Spleen (tissue), 11 donors: ENCODE data around the gene CDH9. TPM values are rescaled to one million over a fixed set of nuclear protein-coding genes. Genes with fewer than 3 reads are reported as not detected.

Experiments
- DNase-seq: peaks from one replicate; pipeline ENCODE4 v3.0.0-alpha.2; 2020
- H3K27ac ChIP-seq, 8 donors: fragments of 200-600 bp; sonication (generic) in 7 of 8; 1 replicate in 4 of 8; 2 replicates in 4 of 8; pipeline versions ENCODE4 v1.5.0 to v1.8.0; 2016 to 2021; ENCODE audit warnings: inconsistent platforms in 4 of 8, mild to moderate bottlenecking in 4 of 8, moderate library complexity in 1 of 8
- H3K27me3 ChIP-seq, 7 donors: fragments of 200-600 bp; sonication (generic) in 6 of 7; replicated peaks in 1 of 7; 1 replicate in 4 of 7; 2 replicates in 3 of 7; pipeline versions ENCODE4 v1.5.0 to v1.8.0; 2016 to 2021; ENCODE audit warnings: inconsistent platforms in 3 of 7, mild to moderate bottlenecking in 1 of 7
- H3K36me3 ChIP-seq, 6 donors: fragments of 200-600 bp; sonication (generic) in 5 of 6; 1 replicate in 4 of 6; 2 replicates in 2 of 6; pipeline versions ENCODE4 v1.5.0 to v1.8.0; 2016 to 2021; ENCODE audit warnings: inconsistent platforms in 2 of 6
- H3K4me1 ChIP-seq, 6 donors: fragments of 200-600 bp; sonication (generic) in 5 of 6; 1 replicate in 3 of 6; 2 replicates in 3 of 6; pipeline versions ENCODE4 v1.5.0 to v1.8.0; 2016 to 2021; ENCODE audit warnings: inconsistent platforms in 3 of 6
- H3K4me3 ChIP-seq, 8 donors: fragments of 200-600 bp; sonication (generic) in 7 of 8; 1 replicate in 4 of 8; 2 replicates in 4 of 8; pipeline versions ENCODE4 v1.5.0 to v1.8.0; 2016 to 2021; ENCODE audit warnings: inconsistent platforms in 4 of 8, mild to moderate bottlenecking in 4 of 8, moderate library complexity in 2 of 8
- H3K9me3 ChIP-seq, 8 donors: fragments of 200-600 bp; sonication (generic) in 7 of 8; 1 replicate in 4 of 8; 2 replicates in 4 of 8; pipeline versions ENCODE4 v1.5.0 to v1.8.0; 2016 to 2021; ENCODE audit warnings: inconsistent platforms in 4 of 8
- POLR2A ChIP-seq, 3 donors: fragments of 450-650 bp; IDR thresholded peaks; one replicate each; pipeline ENCODE4 v1.5.1; 2017; ENCODE audit warnings: antibody characterized with exemption in 3 of 3, mild to moderate bottlenecking in 1 of 3
- POLR2AphosphoS5 ChIP-seq, 3 donors: sonication (generic); formaldehyde crosslinking; IDR thresholded peaks; one replicate each; pipeline ENCODE4 v1.5.1; 2017; ENCODE audit warnings: antibody characterized with exemption in 3 of 3
- WGBS, 5 donors: extraction: QIAGEN DNeasy Blood & Tissue Kit in 3 of 5; methylation state at CpG; one replicate each; pipeline versions ENCODE4 v1.1.5 to v1.1.7; 2013 to 2018; 5-methylcytosine and 5-hydroxymethylcytosine counted together
- intact Hi-C: fragments of 100-400 bp; cut with DNase I; formaldehyde crosslinking; loops from one replicate; pipeline ENCODE4 v1.15.0; 2023; ENCODE audit warnings: low total_unique reads
- polyA plus RNA-seq, 3 donors: library from polyadenylated mRNA; stranded (reverse); fragments of 200-250 nt; gene quantifications; one replicate each; pipeline ENCODE4 v1.2.1, GENCODE V29; 2013
- total RNA-seq, 7 donors: library from RNA; depleted of rRNA in 3 of 7; stranded (reverse); fragments of >200 nt in 3 of 7; fragmentation: NEBNext Ultra II Directional in 4 of 7; extraction: Animal tissue kit (Norgen Biotek cat#: 25700) in 4 of 7; gene quantifications; one replicate each; pipeline versions ENCODE4 v1.1.0 to v1.2.1, GENCODE V29; 2016 to 2021
- TF ChIP-seq, protein P1 (sequence below), 11 experiments: fragments of 200-600 bp in 7 of 11; fragments of 450-650 bp in 4 of 11; sonication (generic) in 4 of 11; IDR thresholded peaks in 8 of 11; conservative IDR thresholded peaks in 3 of 11; 1 replicate in 7 of 11; 2 replicates in 4 of 11; pipeline versions ENCODE4 v1.4.0 to v1.8.0; 2016 to 2021; ENCODE audit warnings: antibody characterized with exemption in 11 of 11, inconsistent platforms in 4 of 11, mild to moderate bottlenecking in 1 of 11
- donor health status: healthy with polysubstance abuse.
- donor health status: DM: no; HTN: no; CAD: no; lungs with moderate emphysema.
- donor health status: DM: no; HTN: no; CAD: no.
- donor health status: Bipolar disorder and iron deficiency.
- donor health status: healthy.
- donor health status: DM: no; HTN: no; CAD: no.
- donor health status: DM: yes; HTN: yes; CAD: no.

CDH9 gene
- total and polyA plus RNA-seq, 10 donors = not detected

GRCh38 chr5:26893078-26893477 is 145.3 kb downstream of the CDH9 start:
- DNase-seq = no peak

DNA sequence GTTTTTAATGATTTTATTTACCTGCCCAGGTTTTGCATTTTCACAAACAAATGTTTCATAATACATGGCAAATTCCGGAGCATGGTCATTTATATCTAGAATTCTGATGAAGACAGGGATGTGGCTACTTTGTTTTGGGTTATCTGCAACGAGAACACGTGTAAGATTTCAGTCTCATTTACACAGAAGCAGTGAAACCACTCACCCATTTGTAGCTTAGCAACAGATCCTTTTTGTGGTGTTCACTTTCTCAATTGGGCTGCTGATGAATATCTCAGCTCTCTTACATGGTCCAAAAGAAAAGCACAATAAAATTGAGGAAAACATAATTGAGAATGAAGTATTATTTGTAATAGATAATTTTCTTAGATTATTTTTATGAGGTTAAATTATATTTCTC is 148.6 kb downstream of the CDH9 start:
- no peak for DNase-seq
- intact Hi-C loops = no loop called here
- no peaks in the 10 kb centered on the region for H3K4me1 ChIP-seq
- H3K4me3 ChIP-seq = no peak overlapping the region
- no peak overlapping the region for H3K27ac ChIP-seq
- H3K36me3 ChIP-seq = no peaks in the 10 kb centered on the region
- WGBS, 5 donors = 55 to 66% (median 62%) methylated on average over 3 of the region's 3 CpGs
- no peaks in the 10 kb centered on the region for H3K27me3 ChIP-seq
- H3K9me3 ChIP-seq = peaks cover 0 to 8% (median 0%) of the 10 kb centered on the region in 8 donors
- TF ChIP-seq, protein P1, sequence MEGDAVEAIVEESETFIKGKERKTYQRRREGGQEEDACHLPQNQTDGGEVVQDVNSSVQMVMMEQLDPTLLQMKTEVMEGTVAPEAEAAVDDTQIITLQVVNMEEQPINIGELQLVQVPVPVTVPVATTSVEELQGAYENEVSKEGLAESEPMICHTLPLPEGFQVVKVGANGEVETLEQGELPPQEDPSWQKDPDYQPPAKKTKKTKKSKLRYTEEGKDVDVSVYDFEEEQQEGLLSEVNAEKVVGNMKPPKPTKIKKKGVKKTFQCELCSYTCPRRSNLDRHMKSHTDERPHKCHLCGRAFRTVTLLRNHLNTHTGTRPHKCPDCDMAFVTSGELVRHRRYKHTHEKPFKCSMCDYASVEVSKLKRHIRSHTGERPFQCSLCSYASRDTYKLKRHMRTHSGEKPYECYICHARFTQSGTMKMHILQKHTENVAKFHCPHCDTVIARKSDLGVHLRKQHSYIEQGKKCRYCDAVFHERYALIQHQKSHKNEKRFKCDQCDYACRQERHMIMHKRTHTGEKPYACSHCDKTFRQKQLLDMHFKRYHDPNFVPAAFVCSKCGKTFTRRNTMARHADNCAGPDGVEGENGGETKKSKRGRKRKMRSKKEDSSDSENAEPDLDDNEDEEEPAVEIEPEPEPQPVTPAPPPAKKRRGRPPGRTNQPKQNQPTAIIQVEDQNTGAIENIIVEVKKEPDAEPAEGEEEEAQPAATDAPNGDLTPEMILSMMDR (IDR thresholded peaks at IDR 0.05 in 8 of 11, conservative IDR thresholded peaks at IDR 0.05 in 3 of 11) = no peak
- no peak for TF ChIP-seq POLR2AphosphoS5 (IDR thresholded peaks at IDR 0.05)
- TF ChIP-seq POLR2A (IDR thresholded peaks at IDR 0.05) = no peak

More at GRCh38 chr5:26893078-26893477, 145.3 kb downstream of the CDH9 start:
- Histone ChIP-seq H3K27ac (no peak overlapping the region), H3K9me3 (peaks cover 0 to 10% (median 2%) of the 10 kb centered on the region in 8 donors), H3K27me3 (no peaks in the 10 kb centered on the region), H3K4me3 (no peak overlapping the region), H3K36me3 (no peaks in the 10 kb centered on the region), H3K4me1 (no peaks in the 10 kb centered on the region)
- TF ChIP-seq POLR2AphosphoS5 (IDR thresholded peaks at IDR 0.05) (no peak), POLR2A (IDR thresholded peaks at IDR 0.05) (no peak)
- TF ChIP-seq, protein P1 (IDR thresholded peaks at IDR 0.05 in 8 of 11, conservative IDR thresholded peaks at IDR 0.05 in 3 of 11) = no peak
- intact Hi-C loops = no loop called here

DNA sequence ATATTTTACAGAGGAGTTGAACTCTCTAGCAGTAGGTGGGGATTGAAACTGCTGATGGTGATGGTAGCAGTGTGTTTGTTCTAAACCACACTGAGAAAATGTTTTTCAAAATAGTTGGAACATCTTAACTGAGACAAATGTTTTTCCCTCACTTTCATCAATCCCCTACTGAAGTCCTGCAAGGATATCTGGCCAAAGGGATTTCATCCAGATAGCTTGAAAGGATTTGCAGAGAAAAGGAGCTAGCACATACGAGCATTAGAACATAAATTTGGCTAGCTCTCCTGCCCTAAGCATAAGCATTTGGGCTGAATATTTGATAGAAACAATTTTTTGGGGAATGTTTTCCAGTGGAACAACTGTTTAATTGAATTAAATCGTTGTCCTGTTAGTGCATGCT is 153.9 kb downstream of the CDH9 start:
- H3K27ac ChIP-seq = no peak overlapping the region
- no peak for DNase-seq
- intact Hi-C loops = no loop called here
- TF ChIP-seq POLR2AphosphoS5 (IDR thresholded peaks at IDR 0.05) = no peak
- TF ChIP-seq POLR2A (IDR thresholded peaks at IDR 0.05) = no peak
- TF ChIP-seq, protein P1 (IDR thresholded peaks at IDR 0.05 in 8 of 11, conservative IDR thresholded peaks at IDR 0.05 in 3 of 11) = no peak
- H3K4me3 ChIP-seq = no peak overlapping the region
- H3K27me3 ChIP-seq = no peaks in the 10 kb centered on the region
- H3K9me3 ChIP-seq = peaks cover 0 to 4% (median 0%) of the 10 kb centered on the region in 8 donors
- H3K36me3 ChIP-seq = no peaks in the 10 kb centered on the region
- 62 to 76% (median 66%) methylated on average over 2 of the region's 2 CpGs for WGBS, 5 donors
- H3K4me1 ChIP-seq = no peaks in the 10 kb centered on the region

- Histone ChIP-seq H3K27me3 (no peaks in the 10 kb centered on the region), H3K4me1 (no peaks in the 10 kb centered on the region), H3K27ac (no peak overlapping the region), H3K36me3 (no peaks in the 10 kb centered on the region), H3K4me3 (no peak overlapping the region), H3K9me3 (peaks cover 0 to 4% (median 0%) of the 10 kb centered on the region in 8 donors)
- TF ChIP-seq, protein P1 (IDR thresholded peaks at IDR 0.05 in 8 of 11, conservative IDR thresholded peaks at IDR 0.05 in 3 of 11) = no peak
- TF ChIP-seq POLR2AphosphoS5 (IDR thresholded peaks at IDR 0.05) (no peak), POLR2A (IDR thresholded peaks at IDR 0.05) (no peak)
- intact Hi-C loops = no loop called here
- no peak for DNase-seq
- 77 to 91% (median 85%) methylated on average over 5 of the region's 5 CpGs for WGBS, 5 donors
Measured at GRCh38 chr5:26883375-26883774, 155.0 kb downstream of the CDH9 start.
